SIG-M5 (cell line): ENCODE measurements around the gene BCAP31.
"Not testable (repeated sequence)": the region's sequence is repeated elsewhere in the genome, so short reads cannot be mapped to it uniquely, and the experiment has no call there.

ENCODE experiments used
- DNase-seq: peaks from one replicate; lab custom pipeline; 2025; lab: John Stamatoyannopoulos, UW

The BCAP31 gene

DNA sequence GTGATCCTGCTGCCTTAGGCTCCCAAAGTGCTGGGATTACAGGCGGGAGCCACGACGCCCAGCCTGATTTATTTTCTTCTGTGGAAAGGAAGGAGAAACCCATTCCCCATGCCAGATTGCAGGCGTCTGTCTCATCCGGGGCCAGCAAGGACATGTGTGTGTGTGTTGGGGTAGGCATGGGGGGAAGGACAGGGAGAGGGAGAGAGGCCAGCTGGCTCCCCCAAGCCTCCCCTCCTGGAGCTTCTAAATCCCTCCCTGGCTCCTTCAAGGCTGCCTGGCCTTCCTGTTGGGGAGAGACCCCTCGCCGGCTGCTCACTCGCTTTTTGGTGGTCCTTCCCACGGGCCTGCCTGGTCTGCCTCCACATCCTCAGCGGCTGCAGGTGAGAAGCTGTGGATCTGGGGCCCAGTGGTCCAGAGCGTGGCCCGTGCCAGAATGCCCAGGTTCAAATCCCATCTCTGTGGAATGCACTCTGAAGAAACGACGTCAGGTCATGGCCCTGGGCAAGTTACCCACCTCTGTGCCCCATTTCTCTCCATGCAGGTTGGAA is 38.5 kb upstream of the BCAP31 start:
- no peak for DNase-seq

DNA sequence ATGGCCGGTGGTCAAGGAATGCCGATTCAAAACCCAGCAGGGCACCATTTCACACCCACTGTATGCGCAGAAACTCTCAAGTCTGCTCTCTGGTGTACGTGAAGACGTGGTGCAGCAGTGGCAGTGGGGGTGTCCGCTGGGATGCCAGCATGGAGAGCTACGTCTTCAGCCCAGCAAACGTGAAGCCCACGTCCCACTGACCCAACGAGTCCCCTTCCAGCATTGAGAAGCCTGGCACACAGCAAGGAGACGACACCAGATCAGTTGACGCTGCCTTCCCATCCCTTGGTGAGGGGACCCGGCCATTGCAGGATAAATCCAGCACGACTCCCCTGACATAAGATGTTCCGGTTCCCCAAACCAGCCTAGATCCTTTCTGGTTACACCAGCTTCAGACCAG is 37.7 kb upstream of the BCAP31 start:
- no peak for DNase-seq

DNA sequence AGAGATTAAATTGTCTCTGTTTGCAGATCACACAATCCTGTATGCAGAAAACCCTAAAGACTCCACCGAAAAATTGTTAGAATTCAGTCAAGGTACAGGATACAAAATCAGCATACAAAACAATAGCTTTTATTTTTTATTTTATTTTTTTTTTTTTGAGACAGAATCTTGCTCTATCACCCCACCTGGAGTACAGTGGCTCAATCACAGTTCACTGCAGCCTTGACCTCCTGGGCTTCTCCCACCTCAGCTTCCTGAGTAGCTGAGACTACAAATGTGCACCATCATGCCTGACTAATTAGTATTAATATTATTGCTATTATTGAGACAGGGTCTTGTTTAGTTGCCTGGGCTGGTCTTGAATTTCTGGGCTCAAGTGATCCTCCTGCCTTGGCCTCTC is 30.9 kb upstream of the BCAP31 start:
- no peak for DNase-seq

DNA sequence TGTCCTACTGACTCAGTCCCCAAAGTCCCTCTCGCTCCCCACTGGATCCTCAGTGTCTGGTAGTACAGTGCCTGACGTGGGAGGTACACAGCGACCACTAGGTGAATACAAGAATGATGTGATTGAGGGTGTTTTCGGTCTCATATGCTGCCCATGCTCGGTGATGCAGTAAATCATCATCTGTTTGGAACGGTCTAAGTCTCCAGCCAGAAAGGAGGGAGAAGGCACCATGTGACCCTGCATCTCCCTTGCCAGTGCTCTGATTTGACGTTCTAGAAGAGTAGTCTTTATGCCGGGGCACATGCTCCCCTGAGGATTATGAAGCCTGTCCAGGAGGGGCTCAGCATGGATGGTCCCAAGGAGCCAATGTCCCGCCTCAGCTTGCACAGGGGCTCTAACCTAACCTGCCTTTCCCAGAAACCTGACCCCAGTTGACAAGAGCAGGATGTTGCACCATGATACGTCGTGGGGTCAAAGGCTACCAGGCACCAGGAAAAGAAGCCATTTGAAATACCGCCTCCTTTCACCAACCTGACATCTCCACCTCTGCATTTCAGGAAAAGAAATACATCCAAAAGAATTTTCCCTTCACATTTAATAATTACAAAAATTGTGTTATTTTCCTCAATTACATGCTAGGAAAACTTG is 26.1 kb upstream of the BCAP31 start:
- DNase-seq = no peak

DNA sequence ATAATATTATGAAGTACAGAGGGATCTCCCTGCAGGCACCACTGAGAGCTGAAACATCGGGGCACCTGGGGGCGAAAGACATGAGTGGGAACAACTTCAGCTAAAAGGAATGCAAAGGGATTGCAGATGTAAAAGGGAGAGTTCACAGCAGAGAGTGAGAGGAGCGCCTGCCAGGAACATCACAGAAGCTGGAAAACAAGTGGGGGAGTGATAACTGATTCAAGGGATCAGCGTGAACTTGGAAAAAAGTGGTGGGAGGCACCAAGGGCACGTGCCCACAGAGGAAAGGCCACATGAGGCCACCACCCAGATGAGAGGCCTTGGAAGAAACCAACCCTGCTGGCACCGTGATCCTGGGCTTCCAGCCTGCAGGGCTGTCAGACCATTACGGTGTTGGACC is 24.8 kb upstream of the BCAP31 start:
- not testable (repeated sequence) for DNase-seq

DNA sequence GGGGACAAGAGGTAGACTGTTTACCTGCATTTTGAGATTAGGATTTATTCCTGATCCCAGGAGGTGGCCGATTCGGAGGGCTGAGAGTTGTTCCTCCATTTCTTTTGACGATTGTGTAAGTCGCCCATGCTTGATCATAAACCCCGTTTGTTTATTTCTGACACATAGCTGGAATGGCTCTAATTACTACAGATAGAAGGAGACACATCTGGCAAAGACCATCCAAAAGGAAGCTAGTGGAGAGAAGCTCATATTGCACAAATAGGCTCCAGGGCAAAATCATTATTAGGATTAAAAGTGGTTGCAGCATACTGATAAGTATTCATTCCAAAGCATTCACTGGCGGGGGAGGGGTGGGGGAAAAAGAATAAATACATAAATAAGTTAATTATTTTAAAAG is 22.8 kb upstream of the BCAP31 start:
- not testable (repeated sequence) for DNase-seq

DNA sequence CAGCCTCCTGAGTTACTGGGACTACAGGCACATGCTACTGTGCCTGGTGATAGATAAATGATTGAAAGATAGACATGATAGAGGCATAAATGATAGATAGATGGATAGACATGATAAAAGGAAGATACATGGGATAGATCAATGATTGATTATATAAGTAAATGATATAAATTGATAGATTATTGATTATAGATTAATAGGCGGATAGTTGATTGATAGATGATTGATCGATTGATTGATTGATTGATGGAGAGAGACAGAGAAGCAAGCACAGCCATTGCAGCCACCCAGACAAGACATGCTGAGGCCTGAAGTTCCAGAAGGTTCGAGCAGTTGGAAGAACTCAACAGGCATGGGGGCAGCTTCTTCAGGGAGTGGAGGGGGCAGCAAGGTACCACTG is 22.2 kb upstream of the BCAP31 start:
- no peak for DNase-seq

DNA sequence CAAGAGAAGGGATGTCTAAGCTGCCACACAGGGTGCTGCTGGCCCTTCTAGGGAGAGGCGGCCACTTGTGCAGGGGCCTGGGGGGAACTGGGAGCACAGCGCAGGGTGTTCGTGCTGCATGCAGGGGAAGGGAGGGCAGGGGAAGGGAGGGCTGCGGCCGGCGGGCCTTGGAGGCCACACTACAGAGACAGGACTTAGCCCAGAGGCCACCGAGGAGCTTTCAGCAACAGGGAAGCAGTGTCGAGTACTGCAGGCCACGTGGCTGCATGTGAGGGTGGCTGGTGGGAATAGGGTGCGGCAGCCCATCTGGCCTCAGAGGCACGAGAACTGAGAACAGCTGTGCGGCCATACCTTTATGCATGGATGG is 20.9 kb upstream of the BCAP31 start:
- not testable (repeated sequence) for DNase-seq

DNA sequence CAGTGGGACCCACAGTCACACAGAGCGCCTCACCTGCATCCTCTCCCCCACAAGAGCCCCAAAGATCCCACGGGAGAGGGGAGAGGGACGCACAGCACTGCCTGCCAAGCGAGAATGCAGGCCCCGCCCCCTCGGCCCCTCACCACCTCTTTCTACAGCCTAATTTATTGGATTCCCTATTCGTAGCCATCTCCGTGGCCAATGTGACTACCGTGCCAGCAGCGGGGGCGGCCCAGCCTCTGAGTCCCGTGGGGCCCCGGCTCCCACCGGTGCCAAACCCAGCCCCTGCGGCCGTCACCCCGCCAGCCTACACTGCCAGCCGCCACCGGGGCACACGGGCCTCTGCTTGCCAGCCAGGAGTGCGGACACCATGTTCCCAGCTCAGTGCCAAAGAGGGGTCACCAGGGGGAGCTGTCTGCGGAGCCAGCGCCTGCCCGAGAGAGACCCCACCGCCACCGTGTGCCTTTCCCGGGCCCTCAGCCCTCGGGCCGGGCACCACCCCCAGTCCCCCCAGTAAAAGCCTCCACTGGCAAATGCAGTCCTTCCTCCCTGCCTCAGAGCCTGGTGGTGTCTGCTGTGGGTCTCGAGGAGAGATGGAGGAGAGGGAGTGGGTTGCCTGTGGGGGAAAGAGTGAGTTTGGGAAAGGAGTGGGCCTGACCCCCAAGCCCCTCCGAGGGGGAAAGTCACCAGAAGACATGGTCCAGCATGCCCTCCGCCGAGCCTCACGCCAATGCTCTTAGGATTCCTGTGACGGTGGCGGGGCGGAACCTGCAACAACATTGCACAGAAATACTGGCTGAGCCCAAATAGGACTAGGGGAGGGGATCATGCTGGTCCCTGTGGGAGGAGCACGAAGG is 20.3 kb upstream of the BCAP31 start:
- no peak for DNase-seq

DNA sequence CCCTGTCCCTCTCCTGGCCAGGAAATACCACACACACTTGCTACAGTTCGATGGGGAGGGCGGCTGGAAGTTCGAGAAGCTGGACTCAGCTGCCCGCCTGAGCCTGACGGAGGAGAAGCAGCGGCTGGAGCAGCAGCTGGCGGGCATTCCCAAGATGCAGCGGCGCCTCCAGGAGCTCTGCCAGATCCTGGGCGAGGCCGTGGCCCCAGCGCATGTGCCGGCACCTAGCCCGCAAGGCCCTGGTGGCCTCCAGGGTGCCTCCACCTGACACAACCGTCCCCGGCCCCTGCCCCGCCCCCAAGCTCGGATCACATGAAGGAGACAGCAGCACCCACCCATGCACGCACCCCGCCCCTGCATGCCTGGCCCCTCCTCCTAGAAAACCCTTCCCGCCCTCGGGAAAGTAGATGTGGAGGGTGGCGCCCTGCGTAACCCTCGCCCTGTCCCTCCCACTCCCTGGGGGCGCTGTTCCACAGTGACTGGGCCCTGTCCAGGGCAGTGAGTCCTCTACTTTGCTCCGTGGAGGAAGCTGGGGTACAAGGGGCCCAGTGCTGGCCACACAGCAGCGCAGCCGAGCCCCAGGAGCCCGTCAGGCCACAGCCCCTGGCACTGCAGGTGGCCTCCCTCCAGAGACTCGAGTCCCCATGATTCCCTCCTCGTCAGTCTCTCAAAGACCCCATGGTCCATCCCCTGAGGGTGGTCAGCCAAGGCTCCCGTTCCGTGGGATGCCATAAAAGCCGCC is 19.5 kb upstream of the BCAP31 start:
- DNase-seq = not testable (repeated sequence)

DNA sequence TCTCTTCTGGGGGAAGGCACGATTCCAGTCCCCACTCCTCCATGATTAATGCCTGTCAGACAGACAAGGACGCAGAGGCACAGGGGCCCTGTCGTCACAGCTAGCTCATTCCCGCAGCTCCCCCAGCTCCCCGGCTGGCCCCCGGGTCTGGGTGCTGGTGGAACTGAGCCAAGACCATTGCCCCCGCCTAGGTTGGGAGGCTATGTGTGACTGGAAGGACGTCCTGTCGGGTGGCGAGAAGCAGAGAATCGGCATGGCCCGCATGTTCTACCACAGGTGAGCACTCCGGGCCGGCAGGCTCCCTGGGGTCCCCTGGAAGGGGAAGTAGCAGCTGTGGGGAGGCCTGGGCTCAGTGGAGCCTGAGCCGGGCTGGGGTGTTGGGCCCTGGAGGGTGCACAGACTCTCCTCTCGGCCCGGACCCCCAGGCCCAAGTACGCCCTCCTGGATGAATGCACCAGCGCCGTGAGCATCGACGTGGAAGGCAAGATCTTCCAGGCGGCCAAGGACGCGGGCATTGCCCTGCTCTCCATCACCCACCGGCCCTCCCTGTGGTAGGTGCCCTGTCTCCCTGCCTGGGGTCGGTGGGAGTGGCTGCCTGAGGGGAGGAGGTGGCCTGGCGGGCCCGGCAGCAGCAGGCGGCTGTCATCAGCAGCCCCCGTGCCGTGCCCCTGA is 18.7 kb upstream of the BCAP31 start:
- DNase-seq = not testable (repeated sequence)

DNA sequence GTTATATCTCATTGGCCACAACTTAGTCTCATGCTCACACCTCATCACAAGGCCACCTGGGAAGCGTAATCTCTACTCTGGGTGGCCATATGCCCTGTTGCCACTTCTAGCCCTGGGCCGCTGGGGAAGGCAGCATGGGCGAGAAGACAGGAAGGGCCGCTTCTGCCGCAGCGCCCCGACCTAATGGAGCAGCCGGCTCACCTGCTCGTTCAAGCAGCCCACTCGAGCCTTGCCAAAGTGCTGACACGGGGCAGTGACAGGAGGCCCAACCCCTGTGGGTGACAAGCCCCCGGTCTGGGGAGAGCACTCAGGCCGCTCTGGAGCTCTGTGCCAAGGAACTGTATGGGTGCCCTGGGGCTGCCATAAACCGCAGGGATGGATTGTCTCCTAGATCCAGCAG is 17.9 kb upstream of the BCAP31 start:
- DNase-seq = not testable (repeated sequence)

DNA sequence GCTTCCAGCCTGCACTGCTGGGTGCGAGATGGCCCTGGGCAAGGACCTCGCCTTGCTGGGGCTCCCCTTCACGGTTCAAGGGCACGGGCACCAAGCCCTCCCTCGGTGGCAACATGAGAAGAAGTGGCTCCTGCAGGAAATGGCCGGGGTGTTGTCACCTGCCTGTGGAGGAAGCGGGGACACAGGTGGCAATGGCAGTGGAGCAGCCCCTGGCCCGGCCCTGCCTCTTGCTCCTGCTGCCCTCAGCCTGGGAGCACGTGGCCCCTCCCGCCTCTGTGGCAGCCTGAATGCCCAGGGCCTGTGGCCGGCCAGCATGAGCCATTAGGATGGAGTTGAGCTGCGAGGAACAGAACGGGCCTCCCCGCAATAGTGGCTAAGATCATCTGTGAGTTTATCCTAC is 17.3 kb upstream of the BCAP31 start:
- no peak for DNase-seq

DNA sequence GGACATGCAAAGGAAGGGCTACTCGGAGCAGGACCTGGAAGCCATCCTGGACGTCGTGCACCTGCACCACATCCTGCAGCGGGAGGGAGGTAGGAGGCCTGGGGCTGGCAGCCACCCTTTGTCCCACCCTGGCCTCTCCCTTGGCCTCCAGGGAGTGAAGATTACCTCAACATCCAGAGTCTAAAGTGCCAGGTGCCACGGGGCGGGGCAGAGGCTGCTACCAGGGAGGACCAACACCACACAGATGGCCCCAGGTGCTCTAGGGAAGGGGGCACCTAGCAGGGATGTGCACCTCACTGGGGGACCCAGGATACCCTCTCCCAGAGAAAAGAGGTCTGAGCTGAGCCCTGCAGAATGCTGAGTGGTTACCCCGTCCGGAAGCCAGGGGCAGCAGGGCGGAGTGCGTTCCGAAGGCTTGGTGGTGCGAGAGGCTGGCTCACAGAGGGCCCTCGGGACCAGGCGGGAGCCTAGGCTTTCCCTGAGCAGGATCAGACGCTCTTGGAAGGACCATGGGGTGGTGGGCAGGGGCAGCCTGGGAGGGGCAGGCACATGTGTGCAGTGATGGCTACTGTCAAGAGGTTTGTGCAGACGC is 16.5 kb upstream of the BCAP31 start:
- DNase-seq = no peak

DNA sequence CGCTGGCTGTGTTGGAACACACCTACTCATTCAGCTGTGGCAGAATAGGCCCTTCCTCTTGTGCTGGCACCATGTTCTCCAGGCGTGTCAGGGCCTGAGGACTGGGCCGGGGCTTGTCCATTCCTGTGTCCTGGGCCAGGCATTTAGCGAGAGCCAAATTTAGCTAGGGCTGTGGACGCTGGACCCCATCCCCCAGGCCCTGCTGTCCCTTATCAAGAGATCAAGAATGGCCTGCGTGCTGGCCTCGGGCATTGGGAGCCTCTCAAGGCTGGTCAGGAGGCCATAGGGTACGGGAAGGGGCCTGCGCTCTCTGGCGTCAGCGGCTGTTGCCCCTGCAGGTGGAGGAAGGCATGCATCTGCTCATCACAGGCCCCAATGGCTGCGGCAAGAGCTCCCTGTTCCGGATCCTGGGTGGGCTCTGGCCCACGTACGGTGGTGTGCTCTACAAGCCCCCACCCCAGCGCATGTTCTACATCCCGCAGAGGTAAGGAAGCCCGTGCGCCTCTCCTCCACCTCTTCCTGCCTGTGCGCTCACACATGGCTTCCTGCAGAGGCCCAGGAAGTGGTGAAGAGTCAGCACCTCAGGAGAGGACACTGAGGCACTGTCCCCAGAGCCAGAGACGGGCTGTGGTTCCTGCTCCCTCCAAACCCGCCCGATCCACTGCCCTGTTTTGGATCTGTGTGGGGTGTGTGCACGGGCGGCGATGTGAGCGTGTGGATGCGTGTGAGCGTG is 15.7 kb upstream of the BCAP31 start:
- DNase-seq = no peak

DNA sequence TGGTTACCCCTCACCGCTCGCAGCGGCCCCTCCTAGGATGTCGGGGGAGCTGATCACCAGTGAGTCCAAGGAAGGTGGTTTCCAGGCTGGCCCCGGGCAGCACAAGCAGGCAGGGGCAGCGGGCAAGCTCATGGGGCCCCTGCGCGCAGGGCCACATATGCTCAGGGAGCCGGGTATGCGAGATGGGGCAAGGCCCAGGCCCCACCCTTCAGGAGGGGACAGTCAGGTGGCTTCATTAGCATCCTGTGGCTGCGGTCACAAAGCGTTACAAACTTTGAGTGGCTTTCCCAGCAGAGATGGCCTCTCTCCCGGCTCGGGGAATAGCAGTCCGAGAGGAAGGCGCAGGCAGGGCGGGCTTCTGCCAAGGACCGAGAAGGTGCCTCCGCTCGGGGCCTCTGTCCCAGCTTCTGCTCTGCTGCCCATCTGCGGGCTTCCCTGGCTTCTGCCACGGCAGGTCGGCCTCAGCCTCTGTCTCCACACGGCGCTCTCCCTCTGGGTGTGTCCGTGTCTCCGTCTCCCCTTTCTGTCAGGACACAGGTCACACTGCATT is 13.9 kb upstream of the BCAP31 start:
- no peak for DNase-seq

DNA sequence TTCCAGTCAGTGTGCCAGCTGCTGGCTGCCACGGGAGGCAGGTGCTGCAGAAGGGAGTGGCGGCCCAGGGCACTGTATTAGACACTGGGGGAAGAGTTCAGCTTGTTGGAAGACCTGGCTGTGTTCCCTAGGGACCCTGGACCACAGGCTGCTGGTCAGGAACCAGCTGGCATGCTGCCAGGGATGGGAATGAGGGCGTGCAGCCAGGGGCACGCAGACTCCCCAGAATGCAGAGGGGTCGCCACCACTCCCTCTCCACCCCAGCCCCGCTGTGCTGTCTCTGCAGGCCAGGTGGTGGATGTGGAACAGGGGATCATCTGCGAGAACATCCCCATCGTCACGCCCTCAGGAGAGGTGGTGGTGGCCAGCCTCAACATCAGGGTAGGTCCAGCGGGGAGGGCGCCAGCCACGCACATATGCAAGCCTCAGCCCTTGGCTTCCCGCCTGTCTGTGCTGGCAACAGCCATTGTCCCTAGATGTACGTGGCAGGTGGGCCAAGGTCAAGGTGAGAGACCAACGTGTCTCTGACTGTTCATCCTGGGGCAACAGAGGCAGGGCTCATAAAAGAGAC is 12.8 kb upstream of the BCAP31 start:
- no peak for DNase-seq

DNA sequence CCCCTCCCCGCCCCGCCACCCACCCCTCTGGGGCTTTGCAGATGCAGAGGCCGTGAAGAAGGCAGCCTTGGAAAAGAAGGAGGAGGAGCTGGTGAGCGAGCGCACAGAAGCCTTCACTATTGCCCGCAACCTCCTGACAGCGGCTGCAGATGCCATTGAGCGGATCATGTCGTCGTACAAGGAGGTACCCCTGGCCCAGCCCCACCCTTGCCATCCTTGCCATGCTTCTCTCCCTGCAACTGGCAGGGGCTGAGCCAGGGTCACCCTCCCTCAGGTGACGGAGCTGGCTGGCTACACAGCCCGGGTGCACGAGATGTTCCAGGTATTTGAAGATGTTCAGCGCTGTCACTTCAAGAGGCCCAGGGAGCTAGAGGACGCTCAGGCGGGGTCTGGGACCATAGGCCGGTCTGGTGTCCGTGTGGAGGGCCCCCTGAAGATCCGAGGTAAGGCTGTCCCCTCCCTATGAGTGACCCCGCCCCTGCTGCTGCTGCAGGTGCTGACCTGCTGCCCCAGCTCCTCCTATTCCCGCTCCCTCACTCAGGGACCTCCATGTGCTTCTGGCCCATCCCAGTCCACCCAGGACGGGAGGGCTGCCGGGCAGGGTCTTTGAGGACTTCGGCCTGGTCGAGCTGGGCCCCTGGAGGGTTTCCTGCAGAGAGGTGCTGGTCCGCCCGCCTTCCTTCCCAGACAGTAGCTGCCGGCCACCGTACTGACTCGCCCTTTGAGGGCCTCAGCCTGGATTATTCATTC is 12.1 kb upstream of the BCAP31 start:
- DNase-seq = no peak

DNA sequence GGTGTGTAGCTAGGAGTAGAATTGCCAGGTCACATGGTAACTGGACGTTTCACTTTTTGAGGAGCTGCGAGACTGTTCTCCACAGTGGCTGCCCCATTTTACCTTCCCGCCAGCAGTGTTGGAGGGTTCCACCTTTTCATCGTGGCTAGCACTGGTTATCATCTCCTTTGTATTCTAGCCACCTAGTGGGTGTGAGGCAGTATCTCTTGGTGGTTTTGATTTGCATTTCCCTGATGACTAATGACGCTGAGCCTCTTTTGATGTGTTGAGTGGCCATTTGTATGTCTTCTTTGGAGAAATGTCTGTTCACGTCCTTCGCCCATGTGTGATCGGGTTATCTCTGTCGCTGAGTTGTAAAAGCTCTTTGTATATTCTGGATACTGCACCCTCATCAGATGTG is 11.1 kb upstream of the BCAP31 start:
- no peak for DNase-seq

DNA sequence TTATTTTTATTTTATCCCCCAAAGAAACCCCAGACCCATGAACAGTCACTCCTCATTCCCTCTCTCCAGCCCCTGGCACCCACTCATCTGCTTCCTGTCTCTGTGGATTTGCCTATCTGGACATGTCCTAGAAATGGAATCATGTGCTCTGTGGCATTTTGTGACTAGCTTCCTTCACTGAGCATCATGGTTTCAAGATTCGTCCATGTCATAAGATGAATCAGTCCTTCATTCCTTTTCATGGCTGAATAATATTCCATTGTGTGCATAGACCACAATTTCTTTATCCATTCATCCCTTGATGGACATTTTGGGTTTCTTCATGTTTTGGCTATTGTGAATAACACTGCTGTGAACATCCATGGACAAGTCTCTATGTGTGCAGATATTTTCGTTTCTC is 10.7 kb upstream of the BCAP31 start:
- no peak for DNase-seq
